KMS-11 (cell line): ENCODE data around the gene TBX21.

Experiments used
- H2AFZ ChIP-seq: fragments of 200-600 bp; sonication (generic); 2 replicates; pipeline ENCODE4 v1.6.1; 2016; ENCODE audit warnings: antibody characterized with exemption, mixed run types, low read depth
- H3K27ac ChIP-seq: fragments of 200-600 bp; sonication (generic); 2 replicates; pipeline ENCODE4 v1.6.1; 2016; ENCODE audit warnings: mild to moderate bottlenecking, mixed run types
- H3K27me3 ChIP-seq: fragments of 200-600 bp; sonication (generic); 2 replicates; pipeline ENCODE4 v1.6.1; 2017; ENCODE audit warnings: mild to moderate bottlenecking, low read depth, mixed run types, moderate library complexity; ENCODE audit not compliant: insufficient read depth
- H3K36me3 ChIP-seq: fragments of 200-600 bp; sonication (generic); 2 replicates; pipeline ENCODE4 v1.6.1; 2017; ENCODE audit warnings: mild to moderate bottlenecking, mixed run types; ENCODE audit not compliant: insufficient read depth
- H3K4me1 ChIP-seq: fragments of 200-600 bp; sonication (generic); 2 replicates; pipeline ENCODE4 v1.6.1; 2016; ENCODE audit warnings: mild to moderate bottlenecking, low read depth, mixed run types; ENCODE audit not compliant: poor library complexity, severe bottlenecking
- H3K4me2 ChIP-seq: fragments of 200-600 bp; sonication (generic); 2 replicates; pipeline ENCODE4 v1.7.0; 2016; ENCODE audit warnings: mild to moderate bottlenecking, mixed run types
- H3K4me3 ChIP-seq: fragments of 200-600 bp; sonication (generic); IDR thresholded peaks from 2 replicates; pipeline ENCODE4 v1.6.1; 2017; ENCODE audit warnings: low read depth, low read length, mixed read lengths; ENCODE audit not compliant: insufficient read depth
- H3K79me2 ChIP-seq: fragments of 200-600 bp; sonication (generic); 2 replicates; pipeline ENCODE4 v1.6.1; 2016; ENCODE audit warnings: low read depth, mixed run types; ENCODE audit not compliant: insufficient read depth
- H3K9ac ChIP-seq: fragments of 200-600 bp; sonication (generic); 2 replicates; pipeline ENCODE4 v1.6.1; 2016; ENCODE audit warnings: mild to moderate bottlenecking, mixed run types
- H4K20me1 ChIP-seq: fragments of 200-600 bp; sonication (generic); 2 replicates; pipeline ENCODE4 v1.6.1; 2016; ENCODE audit warnings: mild to moderate bottlenecking, mixed run types; ENCODE audit not compliant: insufficient read depth
- CTCF ChIP-seq: fragments of 200-600 bp; sonication (generic); conservative IDR thresholded peaks from 2 replicates; pipeline ENCODE4 v1.6.1; 2017; ENCODE audit warnings: low read depth, mild to moderate bottlenecking, antibody characterized with exemption, low read length, moderate library complexity, mixed read lengths

The TBX21 gene

GRCh38 chr17:47741109-47741792, 8.2 kb downstream of the TBX21 start:
- Histone ChIP-seq H3K27ac (no peak overlapping the region), H3K4me3 (no peak overlapping the region), H3K79me2 (no peaks in the 10 kb centered on the region), H2AFZ (no peak overlapping the region), H3K4me2 (no peak overlapping the region), H3K4me1 (no peaks in the 10 kb centered on the region), H4K20me1 (no peaks in the 10 kb centered on the region), H3K27me3 (peaks cover 2% of the 10 kb centered on the region; the same call in 1 of the 2 replicates), H3K9ac (no peak overlapping the region), H3K36me3 (no peaks in the 10 kb centered on the region)
- TF ChIP-seq CTCF = no peak

GRCh38 chr17:47741793-47742145, 8.7 kb downstream of the TBX21 start:
- no peak for TF ChIP-seq CTCF
- no peak overlapping the region for H2AFZ ChIP-seq
- H3K27me3 ChIP-seq = peaks cover 2% of the 10 kb centered on the region; the same call in 1 of the 2 replicates
- H3K4me2 ChIP-seq = no peak overlapping the region
- no peak overlapping the region for H3K9ac ChIP-seq
- no peaks in the 10 kb centered on the region for H3K4me1 ChIP-seq
- no peaks in the 10 kb centered on the region for H3K36me3 ChIP-seq
- no peaks in the 10 kb centered on the region for H3K79me2 ChIP-seq
- no peaks in the 10 kb centered on the region for H4K20me1 ChIP-seq
- H3K4me3 ChIP-seq = no peak overlapping the region
- H3K27ac ChIP-seq = no peak overlapping the region

GRCh38 chr17:47742319-47743181, 9.5 kb downstream of the TBX21 start:
- Histone ChIP-seq H3K4me2 (no peak overlapping the region), H3K9ac (no peak overlapping the region), H3K79me2 (no peaks in the 10 kb centered on the region), H3K36me3 (no peaks in the 10 kb centered on the region), H2AFZ (no peak overlapping the region), H3K27ac (no peak overlapping the region), H3K4me1 (no peaks in the 10 kb centered on the region), H4K20me1 (no peaks in the 10 kb centered on the region), H3K4me3 (no peak overlapping the region), H3K27me3 (peaks cover 2% of the 10 kb centered on the region; the same call in 1 of the 2 replicates)
- peak; percentile 38; the same call in 1 of the 2 replicates for TF ChIP-seq CTCF

- H3K4me3 ChIP-seq = no peak overlapping the region
- no peaks in the 10 kb centered on the region for H3K4me1 ChIP-seq
- H3K27me3 ChIP-seq = peaks cover 2% of the 10 kb centered on the region; the same call in 1 of the 2 replicates
- H4K20me1 ChIP-seq = no peaks in the 10 kb centered on the region
- H3K4me2 ChIP-seq = no peak overlapping the region
- H3K27ac ChIP-seq = no peak overlapping the region
- H3K79me2 ChIP-seq = no peaks in the 10 kb centered on the region
- no peak overlapping the region for H2AFZ ChIP-seq
- H3K9ac ChIP-seq = no peak overlapping the region
- TF ChIP-seq CTCF = no peak
- no peaks in the 10 kb centered on the region for H3K36me3 ChIP-seq
Measured at GRCh38 chr17:47744168-47745036, 11.4 kb downstream of the TBX21 start.
